HEK293 (cell line): ENCODE data around the gene EIF5B.

Source experiments
- CTCF ChIA-PET: fragments of 350-600 bp; formaldehyde crosslinking; extraction: SDS; loops from one replicate; lab custom pipeline; 2021; ENCODE audit warnings: antibody characterized with exemption; lab: Yijun Ruan, JAX
- POLR2A ChIA-PET: fragments of 300-600 bp; formaldehyde crosslinking; extraction: SDS; loops from one replicate; lab custom pipeline; 2020; ENCODE audit warnings: antibody characterized with exemption, inconsistent platforms; lab: Yijun Ruan, JAX
- H3K27ac ChIP-seq: fragments of 200-500 bp; sonication (Bioruptor generic); 2 replicates; pipeline ENCODE4 v1.5.1; 2014; ENCODE audit warnings: low read depth, low read length, control low read depth, inconsistent platforms; ENCODE audit errors: extremely low read depth
- H3K36me3 ChIP-seq, 2 experiments: fragments of 200-500 bp in 1 of 2; sonication (Bioruptor generic) in 1 of 2; 1 replicate in 1 of 2; 2 replicates in 1 of 2; pipeline ENCODE4 v1.5.1; 2014 to 2017; ENCODE audit warnings: inconsistent platforms in 2 of 2, low read length in 2 of 2; ENCODE audit not compliant: control insufficient read depth in 2 of 2, insufficient read depth in 1 of 2
- H3K4me1 ChIP-seq: fragments of 200-500 bp; sonication (Bioruptor generic); 2 replicates; pipeline ENCODE4 v1.5.1; 2014; ENCODE audit warnings: mild to moderate bottlenecking, low read length, inconsistent platforms; ENCODE audit not compliant: control insufficient read depth, insufficient read depth
- H3K4me3 ChIP-seq: 2 replicates; pipeline ENCODE4 v1.5.1; 2011; ENCODE audit warnings: low read depth, mild to moderate bottlenecking, control low read depth, low read length, moderate library complexity
- H3K9me3 ChIP-seq: fragments of 200-500 bp; sonication (Bioruptor generic); 2 replicates; pipeline ENCODE4 v1.5.1; 2014; ENCODE audit warnings: low read depth, low read length, inconsistent platforms; ENCODE audit not compliant: control insufficient read depth, insufficient read depth
- BCL11A ChIP-seq: fragments of 450-650 bp; formaldehyde crosslinking; IDR thresholded peaks from 2 replicates; pipeline ENCODE4 v1.5.1; 2016; ENCODE audit warnings: low read depth, missing biosample characterization, missing genetic modification characterization
- GLIS1 ChIP-seq: fragments of 450-650 bp; formaldehyde crosslinking; IDR thresholded peaks from 2 replicates; pipeline ENCODE4 v1.5.1; 2016; ENCODE audit warnings: missing biosample characterization, missing genetic modification characterization
- HOXA7 ChIP-seq: sonication (generic); formaldehyde crosslinking; IDR thresholded peaks from 2 replicates; pipeline ENCODE4 v1.8.1; 2022; ENCODE audit warnings: missing genetic modification reagents, borderline replicate concordance
- SCRT1 ChIP-seq: fragments of 450-650 bp; formaldehyde crosslinking; IDR thresholded peaks from 2 replicates; pipeline ENCODE4 v1.5.1; 2016; ENCODE audit warnings: missing biosample characterization, missing genetic modification characterization, borderline replicate concordance
- SCRT2 ChIP-seq: fragments of 450-650 bp; formaldehyde crosslinking; IDR thresholded peaks from 2 replicates; pipeline ENCODE4 v1.5.1; 2016; ENCODE audit warnings: missing biosample characterization, missing genetic modification characterization
- TRIM28 ChIP-seq: IDR thresholded peaks from 2 replicates; pipeline ENCODE4 v1.6.1; 2011; ENCODE audit warnings: low read length, control low read depth, borderline replicate concordance
- ZBTB21 ChIP-seq: fragments of 450-650 bp; formaldehyde crosslinking; IDR thresholded peaks from 2 replicates; pipeline ENCODE4 v1.5.1; 2017; ENCODE audit warnings: missing biosample characterization, missing genetic modification characterization
- ZNF112 ChIP-seq: fragments of 450-650 bp; formaldehyde crosslinking; IDR thresholded peaks from 2 replicates; pipeline ENCODE4 v1.5.0; 2017; ENCODE audit warnings: missing biosample characterization, missing genetic modification characterization
- ZNF184 ChIP-seq: fragments of 450-650 bp; IDR thresholded peaks from 2 replicates; pipeline ENCODE4 v1.5.1; 2018; ENCODE audit warnings: missing biosample characterization, mild to moderate bottlenecking, missing genetic modification characterization
- ZNF311 ChIP-seq: fragments of 450-650 bp; formaldehyde crosslinking; IDR thresholded peaks from 2 replicates; pipeline ENCODE4 v1.5.1; 2017; ENCODE audit warnings: missing biosample characterization, missing genetic modification characterization, borderline replicate concordance
- ZNF433 ChIP-seq: fragments of 450-650 bp; formaldehyde crosslinking; IDR thresholded peaks from 2 replicates; pipeline ENCODE4 v1.5.1; 2016; ENCODE audit warnings: missing biosample characterization, missing genetic modification characterization, low read depth
- ZNF514 ChIP-seq: fragments of 450-650 bp; formaldehyde crosslinking; IDR thresholded peaks from 2 replicates; pipeline ENCODE4 v1.5.1; 2016; ENCODE audit warnings: missing biosample characterization, missing genetic modification characterization
- ZNF530 ChIP-seq: fragments of 450-650 bp; formaldehyde crosslinking; IDR thresholded peaks from 2 replicates; pipeline ENCODE4 v1.5.1; 2016; ENCODE audit warnings: low read depth, missing biosample characterization, missing genetic modification characterization
- ZNF544 ChIP-seq: fragments of 450-650 bp; formaldehyde crosslinking; IDR thresholded peaks from 2 replicates; pipeline ENCODE4 v1.5.0; 2017; ENCODE audit warnings: missing biosample characterization, missing genetic modification characterization
- ZSCAN16 ChIP-seq: fragments of 450-650 bp; formaldehyde crosslinking; IDR thresholded peaks from 2 replicates; pipeline ENCODE4 v1.5.1; 2016; ENCODE audit warnings: missing biosample characterization, missing genetic modification characterization
- TF ChIP-seq, protein P1 (sequence below): fragments of 450-650 bp; formaldehyde crosslinking; conservative IDR thresholded peaks from 2 replicates; pipeline ENCODE4 v1.5.1; 2016; ENCODE audit warnings: low read depth, missing biosample characterization, missing genetic modification characterization
- TF ChIP-seq, protein P2 (sequence below): fragments of 450-650 bp; formaldehyde crosslinking; IDR thresholded peaks from 2 replicates; pipeline ENCODE4 v1.5.1; 2016; ENCODE audit warnings: missing biosample characterization, missing genetic modification characterization
- TF ChIP-seq, protein P3 (sequence below): fragments of 450-650 bp; formaldehyde crosslinking; conservative IDR thresholded peaks from 2 replicates; pipeline ENCODE4 v1.5.1; 2016; ENCODE audit warnings: low read depth, missing biosample characterization, missing genetic modification characterization
- TF ChIP-seq, protein P4 (sequence below): fragments of 450-650 bp; formaldehyde crosslinking; IDR thresholded peaks from 2 replicates; pipeline ENCODE4 v1.5.1; 2016; ENCODE audit warnings: missing biosample characterization, missing genetic modification characterization
- TF ChIP-seq, protein P5 (sequence below): fragments of 450-650 bp; formaldehyde crosslinking; IDR thresholded peaks from 2 replicates; pipeline ENCODE4 v1.5.1; 2016; ENCODE audit warnings: missing biosample characterization, missing genetic modification characterization

EIF5B gene

DNA sequence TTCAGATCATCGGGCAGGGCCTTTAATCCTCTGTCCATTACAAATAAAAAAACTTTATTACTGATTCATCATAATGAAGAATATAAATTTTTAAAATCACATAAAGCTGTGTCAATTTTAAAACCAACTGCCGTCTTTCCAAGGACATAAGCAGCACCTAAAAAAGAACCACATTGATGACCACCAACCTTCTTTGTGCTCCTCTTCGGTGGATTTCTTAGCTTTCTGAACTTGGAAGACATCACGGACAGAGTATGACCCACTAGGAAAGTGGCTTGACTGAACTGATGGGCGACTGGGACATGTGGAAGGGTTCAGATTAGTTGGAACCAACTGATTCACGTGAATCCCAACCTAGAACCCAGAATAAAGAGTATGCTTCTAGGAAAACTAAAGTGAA is 68.9 kb downstream of the EIF5B start:
- ChIA-PET POLR2A (interaction anchor here (1.5 kb wide), 1 partner anchor 69 kb away, joined by 4 read pairs; the partner anchor contains the start of genes EIF5B and TXNDC9), CTCF (no interaction called here)
- no peaks in the 10 kb centered on the region for H3K9me3 ChIP-seq
- peaks cover 22 to 79% of the 10 kb centered on the region in 2 experiments for H3K36me3 ChIP-seq
- TF ChIP-seq ZNF514, result no peak
- TF ChIP-seq, protein P1, sequence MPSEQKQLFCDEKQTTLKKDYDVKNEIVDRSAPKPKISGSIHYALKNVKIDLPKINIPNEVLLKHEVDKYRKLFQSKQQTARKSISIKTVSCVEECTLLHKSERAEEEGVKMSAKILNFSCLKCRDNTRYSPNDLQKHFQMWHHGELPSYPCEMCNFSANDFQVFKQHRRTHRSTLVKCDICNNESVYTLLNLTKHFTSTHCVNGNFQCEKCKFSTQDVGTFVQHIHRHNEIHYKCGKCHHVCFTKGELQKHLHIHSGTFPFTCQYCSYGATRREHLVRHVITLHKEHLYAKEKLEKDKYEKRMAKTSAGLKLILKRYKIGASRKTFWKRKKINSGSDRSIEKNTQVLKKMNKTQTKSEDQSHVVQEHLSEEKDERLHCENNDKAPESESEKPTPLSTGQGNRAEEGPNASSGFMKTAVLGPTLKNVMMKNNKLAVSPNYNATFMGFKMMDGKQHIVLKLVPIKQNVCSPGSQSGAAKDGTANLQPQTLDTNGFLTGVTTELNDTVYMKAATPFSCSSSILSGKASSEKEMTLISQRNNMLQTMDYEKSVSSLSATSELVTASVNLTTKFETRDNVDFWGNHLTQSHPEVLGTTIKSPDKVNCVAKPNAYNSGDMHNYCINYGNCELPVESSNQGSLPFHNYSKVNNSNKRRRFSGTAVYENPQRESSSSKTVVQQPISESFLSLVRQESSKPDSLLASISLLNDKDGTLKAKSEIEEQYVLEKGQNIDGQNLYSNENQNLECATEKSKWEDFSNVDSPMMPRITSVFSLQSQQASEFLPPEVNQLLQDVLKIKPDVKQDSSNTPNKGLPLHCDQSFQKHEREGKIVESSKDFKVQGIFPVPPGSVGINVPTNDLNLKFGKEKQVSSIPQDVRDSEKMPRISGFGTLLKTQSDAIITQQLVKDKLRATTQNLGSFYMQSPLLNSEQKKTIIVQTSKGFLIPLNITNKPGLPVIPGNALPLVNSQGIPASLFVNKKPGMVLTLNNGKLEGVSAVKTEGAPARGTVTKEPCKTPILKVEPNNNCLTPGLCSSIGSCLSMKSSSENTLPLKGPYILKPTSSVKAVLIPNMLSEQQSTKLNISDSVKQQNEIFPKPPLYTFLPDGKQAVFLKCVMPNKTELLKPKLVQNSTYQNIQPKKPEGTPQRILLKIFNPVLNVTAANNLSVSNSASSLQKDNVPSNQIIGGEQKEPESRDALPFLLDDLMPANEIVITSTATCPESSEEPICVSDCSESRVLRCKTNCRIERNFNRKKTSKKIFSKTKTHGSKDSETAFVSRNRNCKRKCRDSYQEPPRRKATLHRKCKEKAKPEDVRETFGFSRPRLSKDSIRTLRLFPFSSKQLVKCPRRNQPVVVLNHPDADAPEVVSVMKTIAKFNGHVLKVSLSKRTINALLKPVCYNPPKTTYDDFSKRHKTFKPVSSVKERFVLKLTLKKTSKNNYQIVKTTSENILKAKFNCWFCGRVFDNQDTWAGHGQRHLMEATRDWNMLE (tag by site-specific recombination), result no peak
- TF ChIP-seq ZNF184 (tag by site-specific recombination), result no peak
- no peak for TF ChIP-seq ZNF311 (tag by site-specific recombination)
- no peak for TF ChIP-seq ZNF530 (tag by site-specific recombination)
- no peak for TF ChIP-seq ZNF112 (tag by site-specific recombination)
- TF ChIP-seq HOXA7 (CRISPR knock-in tag), result no peak
- TF ChIP-seq ZNF433 (tag by site-specific recombination), result no peak
- no peak for TF ChIP-seq GLIS1 (tag by site-specific recombination)
- no peak for TF ChIP-seq BCL11A (tag by site-specific recombination)
- no peak for TF ChIP-seq SCRT2 (tag by site-specific recombination)
- TF ChIP-seq SCRT1 (tag by site-specific recombination), result no peak
- TF ChIP-seq, protein P2, sequence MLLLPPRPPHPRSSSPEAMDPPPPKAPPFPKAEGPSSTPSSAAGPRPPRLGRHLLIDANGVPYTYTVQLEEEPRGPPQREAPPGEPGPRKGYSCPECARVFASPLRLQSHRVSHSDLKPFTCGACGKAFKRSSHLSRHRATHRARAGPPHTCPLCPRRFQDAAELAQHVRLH (tag by site-specific recombination), result no peak
- TF ChIP-seq ZSCAN16 (tag by site-specific recombination), result no peak
- no peak for TF ChIP-seq ZBTB21 (tag by site-specific recombination)
- TF ChIP-seq, protein P3, sequence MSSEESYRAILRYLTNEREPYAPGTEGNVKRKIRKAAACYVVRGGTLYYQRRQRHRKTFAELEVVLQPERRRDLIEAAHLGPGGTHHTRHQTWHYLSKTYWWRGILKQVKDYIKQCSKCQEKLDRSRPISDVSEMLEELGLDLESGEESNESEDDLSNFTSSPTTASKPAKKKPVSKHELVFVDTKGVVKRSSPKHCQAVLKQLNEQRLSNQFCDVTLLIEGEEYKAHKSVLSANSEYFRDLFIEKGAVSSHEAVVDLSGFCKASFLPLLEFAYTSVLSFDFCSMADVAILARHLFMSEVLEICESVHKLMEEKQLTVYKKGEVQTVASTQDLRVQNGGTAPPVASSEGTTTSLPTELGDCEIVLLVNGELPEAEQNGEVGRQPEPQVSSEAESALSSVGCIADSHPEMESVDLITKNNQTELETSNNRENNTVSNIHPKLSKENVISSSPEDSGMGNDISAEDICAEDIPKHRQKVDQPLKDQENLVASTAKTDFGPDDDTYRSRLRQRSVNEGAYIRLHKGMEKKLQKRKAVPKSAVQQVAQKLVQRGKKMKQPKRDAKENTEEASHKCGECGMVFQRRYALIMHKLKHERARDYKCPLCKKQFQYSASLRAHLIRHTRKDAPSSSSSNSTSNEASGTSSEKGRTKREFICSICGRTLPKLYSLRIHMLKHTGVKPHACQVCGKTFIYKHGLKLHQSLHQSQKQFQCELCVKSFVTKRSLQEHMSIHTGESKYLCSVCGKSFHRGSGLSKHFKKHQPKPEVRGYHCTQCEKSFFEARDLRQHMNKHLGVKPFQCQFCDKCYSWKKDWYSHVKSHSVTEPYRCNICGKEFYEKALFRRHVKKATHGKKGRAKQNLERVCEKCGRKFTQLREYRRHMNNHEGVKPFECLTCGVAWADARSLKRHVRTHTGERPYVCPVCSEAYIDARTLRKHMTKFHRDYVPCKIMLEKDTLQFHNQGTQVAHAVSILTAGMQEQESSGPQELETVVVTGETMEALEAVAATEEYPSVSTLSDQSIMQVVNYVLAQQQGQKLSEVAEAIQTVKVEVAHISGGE (tag by site-specific recombination), result no peak
- H3K27ac ChIP-seq, result no peak overlapping the region
- H3K4me1 ChIP-seq, result no peaks in the 10 kb centered on the region
- no peak overlapping the region for H3K4me3 ChIP-seq

DNA sequence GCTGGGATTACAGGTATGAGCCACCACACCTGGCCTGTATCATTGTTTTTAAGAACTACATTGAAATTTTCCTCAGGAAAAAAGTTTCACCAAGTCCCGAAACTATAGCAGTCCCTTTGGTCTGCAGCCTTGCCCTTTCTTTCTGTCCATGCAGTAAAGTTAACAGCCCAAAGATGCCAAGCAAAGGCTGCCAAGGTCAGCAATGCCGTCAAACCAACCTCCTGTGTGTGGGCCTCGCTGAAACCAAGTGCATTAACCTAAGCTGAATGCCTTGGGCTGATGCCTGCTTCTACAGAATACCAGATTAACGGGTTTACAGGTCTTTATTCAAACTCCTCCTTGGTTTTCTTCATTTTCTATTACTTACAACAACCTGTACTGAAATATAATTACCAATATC is 73.1 kb downstream of the EIF5B start:
- peaks cover 20 to 76% of the 10 kb centered on the region in 2 experiments for H3K36me3 ChIP-seq
- CTCF ChIA-PET, result interaction anchor here (0.7 kb wide), 1 partner anchor 10 kb away, joined by 3 read pairs; no protein-coding TSS in a partner anchor

More for the DNA sequence above, 73.1 kb downstream of the EIF5B start:
- TF ChIP-seq TRIM28 (no peak), ZNF544 (tag by site-specific recombination) (no peak)
- TF ChIP-seq, protein P4, sequence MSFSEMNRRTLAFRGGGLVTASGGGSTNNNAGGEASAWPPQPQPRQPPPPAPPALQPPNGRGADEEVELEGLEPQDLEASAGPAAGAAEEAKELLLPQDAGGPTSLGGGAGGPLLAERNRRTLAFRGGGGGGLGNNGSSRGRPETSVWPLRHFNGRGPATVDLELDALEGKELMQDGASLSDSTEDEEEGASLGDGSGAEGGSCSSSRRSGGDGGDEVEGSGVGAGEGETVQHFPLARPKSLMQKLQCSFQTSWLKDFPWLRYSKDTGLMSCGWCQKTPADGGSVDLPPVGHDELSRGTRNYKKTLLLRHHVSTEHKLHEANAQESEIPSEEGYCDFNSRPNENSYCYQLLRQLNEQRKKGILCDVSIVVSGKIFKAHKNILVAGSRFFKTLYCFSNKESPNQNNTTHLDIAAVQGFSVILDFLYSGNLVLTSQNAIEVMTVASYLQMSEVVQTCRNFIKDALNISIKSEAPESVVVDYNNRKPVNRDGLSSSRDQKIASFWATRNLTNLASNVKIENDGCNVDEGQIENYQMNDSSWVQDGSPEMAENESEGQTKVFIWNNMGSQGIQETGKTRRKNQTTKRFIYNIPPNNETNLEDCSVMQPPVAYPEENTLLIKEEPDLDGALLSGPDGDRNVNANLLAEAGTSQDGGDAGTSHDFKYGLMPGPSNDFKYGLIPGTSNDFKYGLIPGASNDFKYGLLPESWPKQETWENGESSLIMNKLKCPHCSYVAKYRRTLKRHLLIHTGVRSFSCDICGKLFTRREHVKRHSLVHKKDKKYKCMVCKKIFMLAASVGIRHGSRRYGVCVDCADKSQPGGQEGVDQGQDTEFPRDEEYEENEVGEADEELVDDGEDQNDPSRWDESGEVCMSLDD (tag by site-specific recombination), result no peak
- TF ChIP-seq, protein P5, sequence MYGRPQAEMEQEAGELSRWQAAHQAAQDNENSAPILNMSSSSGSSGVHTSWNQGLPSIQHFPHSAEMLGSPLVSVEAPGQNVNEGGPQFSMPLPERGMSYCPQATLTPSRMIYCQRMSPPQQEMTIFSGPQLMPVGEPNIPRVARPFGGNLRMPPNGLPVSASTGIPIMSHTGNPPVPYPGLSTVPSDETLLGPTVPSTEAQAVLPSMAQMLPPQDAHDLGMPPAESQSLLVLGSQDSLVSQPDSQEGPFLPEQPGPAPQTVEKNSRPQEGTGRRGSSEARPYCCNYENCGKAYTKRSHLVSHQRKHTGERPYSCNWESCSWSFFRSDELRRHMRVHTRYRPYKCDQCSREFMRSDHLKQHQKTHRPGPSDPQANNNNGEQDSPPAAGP, result no peak
- TF ChIP-seq, all 188 proteins: peak for 0
- no peaks in the 10 kb centered on the region for H3K4me1 ChIP-seq
- no peaks in the 10 kb centered on the region for H3K9me3 ChIP-seq
- POLR2A ChIA-PET, result no interaction called here
- no peak overlapping the region for H3K27ac ChIP-seq
- H3K4me3 ChIP-seq, result no peak overlapping the region
